ENCODE data around the gene ZIM2. TPM values are rescaled to one million over a fixed set of nuclear protein-coding genes. Genes with fewer than 3 reads are reported as not detected.
A peak's percentile ranks its signal among the peaks of the same experiment; 100 is the strongest.

Gene ZIM2
- total and polyA plus RNA-seq, 12 donors, result 0.24 to 28.1 (median 4.6) TPM

DNA sequence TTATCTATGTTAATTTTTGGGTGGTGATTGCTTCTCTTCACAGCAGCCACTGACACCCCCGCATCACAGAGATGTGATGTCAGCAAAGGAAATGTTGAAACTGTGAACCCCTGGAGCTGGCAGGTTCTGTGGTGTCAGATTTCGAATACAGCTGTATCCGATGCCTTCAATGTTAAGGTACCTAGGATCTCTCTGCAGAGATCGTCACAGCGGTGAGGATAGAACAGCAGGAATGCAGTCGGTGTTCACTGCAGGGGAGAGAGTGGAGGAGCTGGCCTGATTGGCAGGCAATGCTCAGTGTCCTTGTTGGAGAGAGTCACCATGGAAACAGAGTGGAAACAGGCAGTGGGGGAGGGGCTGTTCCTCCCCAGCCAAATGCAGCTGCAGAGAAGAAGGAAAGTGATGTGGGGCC, 89.4 kb downstream of the ZIM2 start:
- Histone ChIP-seq H3K4me3 (no peak overlapping the region), H3K36me3 (replicated peaks in 1 of 2) (no peaks in the 10 kb centered on the region), H3K27ac (no peak overlapping the region), H3K9me3 (replicated peaks in 1 of 3) (no peaks in the 10 kb centered on the region), H3K4me1 (replicated peaks in 1 of 2) (peaks cover 0 to 8% of the 10 kb centered on the region in 2 donors), H3K27me3 (no peaks in the 10 kb centered on the region)
- TF ChIP-seq, protein P1, sequence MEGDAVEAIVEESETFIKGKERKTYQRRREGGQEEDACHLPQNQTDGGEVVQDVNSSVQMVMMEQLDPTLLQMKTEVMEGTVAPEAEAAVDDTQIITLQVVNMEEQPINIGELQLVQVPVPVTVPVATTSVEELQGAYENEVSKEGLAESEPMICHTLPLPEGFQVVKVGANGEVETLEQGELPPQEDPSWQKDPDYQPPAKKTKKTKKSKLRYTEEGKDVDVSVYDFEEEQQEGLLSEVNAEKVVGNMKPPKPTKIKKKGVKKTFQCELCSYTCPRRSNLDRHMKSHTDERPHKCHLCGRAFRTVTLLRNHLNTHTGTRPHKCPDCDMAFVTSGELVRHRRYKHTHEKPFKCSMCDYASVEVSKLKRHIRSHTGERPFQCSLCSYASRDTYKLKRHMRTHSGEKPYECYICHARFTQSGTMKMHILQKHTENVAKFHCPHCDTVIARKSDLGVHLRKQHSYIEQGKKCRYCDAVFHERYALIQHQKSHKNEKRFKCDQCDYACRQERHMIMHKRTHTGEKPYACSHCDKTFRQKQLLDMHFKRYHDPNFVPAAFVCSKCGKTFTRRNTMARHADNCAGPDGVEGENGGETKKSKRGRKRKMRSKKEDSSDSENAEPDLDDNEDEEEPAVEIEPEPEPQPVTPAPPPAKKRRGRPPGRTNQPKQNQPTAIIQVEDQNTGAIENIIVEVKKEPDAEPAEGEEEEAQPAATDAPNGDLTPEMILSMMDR (IDR thresholded peaks at IDR 0.05), result no peak
- TF ChIP-seq POLR2A (IDR thresholded peaks at IDR 0.05), result no peak
- peak; percentile 68 to 92 (median 78) for DNase-seq
- intact Hi-C loops (cut with DNase I), result no loop called here
- 5 to 21% (median 9%) methylated on average over 5 to 6 of the region's 6 CpGs for WGBS, 4 donors

DNA sequence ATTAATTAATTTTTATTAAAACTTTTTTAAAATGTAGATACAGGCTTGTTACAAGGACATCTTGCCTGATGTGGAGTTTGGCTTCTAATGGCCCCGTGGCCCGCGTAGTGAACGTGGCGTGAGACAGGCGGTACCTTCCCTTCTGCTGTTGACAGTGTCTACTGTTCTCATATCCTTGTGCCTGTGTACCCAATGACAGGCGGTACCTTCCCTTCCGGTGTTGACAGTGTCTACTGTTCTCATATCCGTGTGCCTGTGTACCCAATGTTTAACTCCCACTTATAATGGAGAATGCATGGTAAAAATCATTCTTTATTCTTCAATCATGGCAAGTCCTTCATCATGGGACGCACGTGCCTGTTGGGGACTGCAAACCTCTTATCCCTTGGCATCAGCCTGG, 89.9 kb downstream of the ZIM2 start:
- Histone ChIP-seq H3K27ac (no peak overlapping the region), H3K27me3 (no peaks in the 10 kb centered on the region), H3K9me3 (replicated peaks in 1 of 3) (no peaks in the 10 kb centered on the region), H3K36me3 (replicated peaks in 1 of 2) (no peaks in the 10 kb centered on the region), H3K4me3 (no peak overlapping the region), H3K4me1 (replicated peaks in 1 of 2) (peaks cover 0 to 8% of the 10 kb centered on the region in 2 donors)
- 72 to 75% (median 73%) methylated on average over 11 of the region's 11 CpGs for WGBS, 4 donors
- no peak for TF ChIP-seq POLR2A (IDR thresholded peaks at IDR 0.05)
- TF ChIP-seq, protein P1 (IDR thresholded peaks at IDR 0.05), result no peak
- no peak for DNase-seq
- intact Hi-C loops (cut with DNase I), result no loop called here

DNA sequence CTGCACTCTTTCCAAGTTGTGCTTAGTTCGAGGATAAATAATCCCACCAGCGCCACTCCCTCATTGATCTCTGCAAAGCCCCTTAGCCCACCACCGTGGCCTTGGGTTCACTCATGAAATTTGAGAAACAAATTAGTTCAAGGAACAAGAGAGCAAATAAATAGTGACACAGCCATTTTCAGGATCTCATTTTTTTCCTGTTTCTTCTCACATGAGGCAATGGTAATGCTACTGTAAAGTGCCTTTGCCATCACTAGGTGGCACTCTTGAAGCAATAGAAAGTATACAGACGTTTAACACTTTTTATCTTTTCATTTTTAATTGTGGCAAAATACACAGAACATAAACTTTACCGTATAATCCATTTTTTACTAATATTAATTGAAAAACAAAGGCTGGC, 92.1 kb downstream of the ZIM2 start:
- intact Hi-C loops (cut with DNase I), result no loop called here
- Histone ChIP-seq H3K4me3 (no peak overlapping the region), H3K27ac (no peak overlapping the region), H3K4me1 (replicated peaks in 1 of 2) (peaks cover 0 to 8% of the 10 kb centered on the region in 2 donors), H3K27me3 (no peaks in the 10 kb centered on the region), H3K9me3 (replicated peaks in 1 of 3) (no peaks in the 10 kb centered on the region), H3K36me3 (replicated peaks in 1 of 2) (no peaks in the 10 kb centered on the region)
- TF ChIP-seq, protein P1 (IDR thresholded peaks at IDR 0.05), result peak; percentile 51 to 87 (median 74)
- TF ChIP-seq POLR2A (IDR thresholded peaks at IDR 0.05), result no peak
- WGBS, 4 donors, result 10 to 26% (median 16%) methylated on average over 5 of the region's 5 CpGs
- DNase-seq, result peak; percentile 27 to 73 (median 39)

DNA sequence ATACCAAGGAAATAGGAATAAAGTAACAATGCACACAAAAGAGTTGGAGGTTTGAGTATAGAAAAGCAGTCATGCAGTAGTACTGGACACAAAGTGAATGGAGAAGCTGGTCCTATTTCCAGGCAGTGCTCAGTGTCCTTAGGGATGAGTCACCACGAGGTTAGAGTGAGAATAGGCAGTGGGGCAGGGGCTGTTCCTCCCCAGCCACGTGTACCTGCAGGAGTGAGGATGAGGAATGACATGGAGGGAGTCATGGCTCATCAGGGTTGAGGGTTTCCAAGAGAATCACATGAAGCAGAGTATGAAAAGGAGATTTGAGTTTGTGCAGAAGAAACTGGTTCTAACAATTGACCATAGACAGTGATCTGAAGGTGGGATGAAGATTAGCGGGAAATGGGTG, 94.2 kb downstream of the ZIM2 start:
- H3K4me1 ChIP-seq (replicated peaks in 1 of 2), result peaks cover 0 to 6% of the 10 kb centered on the region in 2 donors
- WGBS, 4 donors, result 30 to 42% (median 37%) methylated on average over 3 of the region's 3 CpGs
- H3K27ac ChIP-seq, result no peak overlapping the region
- intact Hi-C loops (cut with DNase I), result no loop called here
- H3K36me3 ChIP-seq (replicated peaks in 1 of 2), result no peaks in the 10 kb centered on the region
- no peaks in the 10 kb centered on the region for H3K27me3 ChIP-seq
- no peaks in the 10 kb centered on the region for H3K9me3 ChIP-seq (replicated peaks in 1 of 3)
- H3K4me3 ChIP-seq, result no peak overlapping the region
- no peak for DNase-seq
- TF ChIP-seq, protein P1 (IDR thresholded peaks at IDR 0.05), result no peak
- TF ChIP-seq POLR2A (IDR thresholded peaks at IDR 0.05), result no peak

Data from adrenal gland (tissue), 12 donors.